ENCODE measurements around the gene CD82. TPM values are rescaled to one million over a fixed set of nuclear protein-coding genes. Genes with fewer than 3 reads are reported as not detected.
"Not testable (repeated sequence)": the region's sequence is repeated elsewhere in the genome, so short reads cannot be mapped to it uniquely, and the experiment has no call there.

Gene CD82
- total and polyA plus RNA-seq, 2 donors from 2014 or later, result 59.3 to 94.4 TPM

DNA sequence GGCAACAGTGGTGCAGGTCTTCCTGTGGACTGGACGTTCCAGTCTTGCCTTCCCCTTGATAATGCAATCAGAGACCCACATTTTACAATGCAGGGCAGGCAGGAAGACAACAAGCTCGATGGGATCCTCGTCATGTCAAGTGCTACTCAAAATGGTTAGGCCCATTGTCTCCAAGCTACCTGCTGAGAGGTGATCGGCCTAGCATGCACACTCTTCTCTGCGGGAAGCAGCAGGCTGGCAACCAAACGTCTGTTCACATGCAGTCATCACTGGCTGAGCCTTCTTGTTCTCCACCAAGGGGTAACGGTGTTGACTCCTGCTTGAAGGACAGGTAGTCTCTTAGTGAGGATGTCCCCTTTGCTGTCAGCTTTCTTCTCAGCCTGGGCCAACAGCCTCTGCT is 25.5 kb upstream of the CD82 start:
- Histone ChIP-seq H3K36me3 (ENCODE audit: control insufficient read depth in 2 of 3, insufficient read depth in 3 of 3, low read length in 3 of 3) (no peaks in the 10 kb centered on the region), H3K9ac (ENCODE audit: low read length in 3 of 3) (no peak overlapping the region), H3K4me1 (ENCODE audit: control insufficient read depth in 2 of 3, insufficient read depth in 2 of 3, low read depth in 1 of 3, low read length in 3 of 3) (peaks cover 0 to 3% (median 0%) of the 10 kb centered on the region in 3 donors), H3K9me3 (ENCODE audit: control insufficient read depth in 2 of 3, insufficient read depth in 1 of 3, low read length in 3 of 3) (no peaks in the 10 kb centered on the region), H3K27ac (ENCODE audit: low read depth in 2 of 2, low read length in 2 of 2) (no peak overlapping the region), H3K4me3 (ENCODE audit: low read length in 3 of 3) (no peak overlapping the region), H3K27me3 (ENCODE audit: control insufficient read depth, insufficient read depth, low read length) (no peaks in the 10 kb centered on the region)
- FAIRE-seq, result no peak
- intact Hi-C loops (cut with DNase I), result loop anchor here (5.0 to 10.0 kb wide), 2 partner anchors 253 to 425 kb away; no protein-coding TSS in a partner anchor
- TF ChIP-seq, protein P1, sequence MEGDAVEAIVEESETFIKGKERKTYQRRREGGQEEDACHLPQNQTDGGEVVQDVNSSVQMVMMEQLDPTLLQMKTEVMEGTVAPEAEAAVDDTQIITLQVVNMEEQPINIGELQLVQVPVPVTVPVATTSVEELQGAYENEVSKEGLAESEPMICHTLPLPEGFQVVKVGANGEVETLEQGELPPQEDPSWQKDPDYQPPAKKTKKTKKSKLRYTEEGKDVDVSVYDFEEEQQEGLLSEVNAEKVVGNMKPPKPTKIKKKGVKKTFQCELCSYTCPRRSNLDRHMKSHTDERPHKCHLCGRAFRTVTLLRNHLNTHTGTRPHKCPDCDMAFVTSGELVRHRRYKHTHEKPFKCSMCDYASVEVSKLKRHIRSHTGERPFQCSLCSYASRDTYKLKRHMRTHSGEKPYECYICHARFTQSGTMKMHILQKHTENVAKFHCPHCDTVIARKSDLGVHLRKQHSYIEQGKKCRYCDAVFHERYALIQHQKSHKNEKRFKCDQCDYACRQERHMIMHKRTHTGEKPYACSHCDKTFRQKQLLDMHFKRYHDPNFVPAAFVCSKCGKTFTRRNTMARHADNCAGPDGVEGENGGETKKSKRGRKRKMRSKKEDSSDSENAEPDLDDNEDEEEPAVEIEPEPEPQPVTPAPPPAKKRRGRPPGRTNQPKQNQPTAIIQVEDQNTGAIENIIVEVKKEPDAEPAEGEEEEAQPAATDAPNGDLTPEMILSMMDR (IDR thresholded peaks at IDR 0.05; ENCODE audit: borderline replicate concordance, extremely low read depth, insufficient read depth), result no peak
- DNase-seq, result no peak

DNA sequence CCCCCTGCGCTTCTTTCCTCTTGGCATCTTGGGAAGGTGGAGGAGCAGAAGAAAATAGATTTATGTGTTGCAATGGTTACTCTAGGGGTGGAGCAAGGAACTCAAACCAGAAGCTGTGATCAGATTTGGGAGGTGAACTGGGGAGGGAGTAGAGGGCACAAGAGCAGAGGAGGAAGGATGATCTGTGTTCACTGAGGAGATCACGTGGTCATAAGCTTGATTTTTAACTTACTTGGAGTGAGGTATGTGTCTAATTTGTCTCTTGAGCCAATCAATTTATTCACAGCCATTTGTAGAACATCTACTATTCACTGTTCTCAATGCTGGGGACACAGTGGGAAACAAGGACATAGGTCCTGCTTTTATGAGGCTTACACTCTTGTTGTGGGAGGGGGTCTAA is 24.8 kb upstream of the CD82 start:
- FAIRE-seq (no peak), DNase-seq (no peak)
- no peaks in the 10 kb centered on the region for H3K9me3 ChIP-seq (ENCODE audit: control insufficient read depth in 2 of 3, insufficient read depth in 1 of 3, low read length in 3 of 3)
- no peak overlapping the region for H3K27ac ChIP-seq (ENCODE audit: low read depth in 2 of 2, low read length in 2 of 2)
- no peaks in the 10 kb centered on the region for H3K36me3 ChIP-seq (ENCODE audit: control insufficient read depth in 2 of 3, insufficient read depth in 3 of 3, low read length in 3 of 3)
- TF ChIP-seq, protein P1 (IDR thresholded peaks at IDR 0.05; ENCODE audit: borderline replicate concordance, extremely low read depth, insufficient read depth), result no peak
- no peaks in the 10 kb centered on the region for H3K27me3 ChIP-seq (ENCODE audit: control insufficient read depth, insufficient read depth, low read length)
- no peak overlapping the region for H3K9ac ChIP-seq (ENCODE audit: low read length in 3 of 3)
- intact Hi-C loops (cut with DNase I), result no loop called here
- no peak overlapping the region for H3K4me3 ChIP-seq (ENCODE audit: low read length in 3 of 3)
- H3K4me1 ChIP-seq (ENCODE audit: control insufficient read depth in 2 of 3, insufficient read depth in 2 of 3, low read depth in 1 of 3, low read length in 3 of 3), result peaks cover 0 to 3% (median 0%) of the 10 kb centered on the region in 3 donors

DNA sequence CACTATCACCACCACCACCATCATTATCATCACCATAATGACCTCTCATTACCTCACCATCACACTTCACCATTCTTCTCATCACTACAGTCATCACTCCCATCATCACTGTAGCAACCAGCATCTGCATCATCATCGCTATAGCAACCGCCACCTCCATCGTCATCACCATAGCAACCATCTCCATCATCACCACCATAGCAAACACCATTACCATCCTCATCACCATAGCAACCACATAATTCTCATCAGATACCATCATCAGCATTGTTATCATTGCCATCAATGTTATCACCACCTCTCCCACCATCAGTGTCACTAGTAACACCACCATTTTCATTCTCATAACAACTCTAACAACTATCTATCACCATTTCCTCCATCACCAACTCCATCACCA is 23.1 kb upstream of the CD82 start:
- DNase-seq (no peak), FAIRE-seq (no peak)
- Histone ChIP-seq H3K4me3 (ENCODE audit: low read length in 3 of 3) (no peak overlapping the region), H3K9me3 (ENCODE audit: control insufficient read depth in 2 of 3, insufficient read depth in 1 of 3, low read length in 3 of 3) (no peaks in the 10 kb centered on the region), H3K9ac (ENCODE audit: low read length in 3 of 3) (no peak overlapping the region), H3K27ac (ENCODE audit: low read depth in 2 of 2, low read length in 2 of 2) (no peak overlapping the region), H3K4me1 (ENCODE audit: control insufficient read depth in 2 of 3, insufficient read depth in 2 of 3, low read depth in 1 of 3, low read length in 3 of 3) (peaks cover 0 to 3% (median 0%) of the 10 kb centered on the region in 3 donors), H3K36me3 (ENCODE audit: control insufficient read depth in 2 of 3, insufficient read depth in 3 of 3, low read length in 3 of 3) (no peaks in the 10 kb centered on the region), H3K27me3 (ENCODE audit: control insufficient read depth, insufficient read depth, low read length) (no peaks in the 10 kb centered on the region)
- intact Hi-C loops (cut with DNase I), result no loop called here
- TF ChIP-seq, protein P1 (IDR thresholded peaks at IDR 0.05; ENCODE audit: borderline replicate concordance, extremely low read depth, insufficient read depth), result no peak

DNA sequence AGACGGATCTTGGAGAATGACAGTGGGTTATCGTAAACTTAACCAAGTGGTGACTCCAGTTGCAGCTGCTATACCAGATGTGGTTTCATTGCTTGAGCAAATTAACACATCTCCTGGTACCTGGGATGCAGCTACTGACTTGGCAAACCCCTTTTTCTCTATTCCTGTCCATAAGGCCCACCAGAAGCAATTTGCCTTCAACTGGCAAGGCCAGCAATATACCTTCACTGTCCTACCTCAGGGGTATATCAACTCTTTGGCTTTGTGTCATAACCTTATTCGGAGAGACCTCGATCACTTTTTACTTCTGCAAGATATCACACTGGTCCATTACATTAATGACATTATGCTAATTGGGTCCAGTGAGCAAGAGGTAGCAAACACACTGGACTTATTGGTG is 18.5 kb upstream of the CD82 start:
- FAIRE-seq; H3K27me3 ChIP-seq (ENCODE audit: control insufficient read depth, insufficient read depth, low read length); H3K9me3 ChIP-seq (ENCODE audit: control insufficient read depth in 2 of 3, insufficient read depth in 1 of 3, low read length in 3 of 3); H3K4me3 ChIP-seq (ENCODE audit: low read length in 3 of 3); H3K27ac ChIP-seq (ENCODE audit: low read depth in 2 of 2, low read length in 2 of 2); H3K9ac ChIP-seq (ENCODE audit: low read length in 3 of 3); H3K4me1 ChIP-seq (ENCODE audit: control insufficient read depth in 2 of 3, insufficient read depth in 2 of 3, low read depth in 1 of 3, low read length in 3 of 3); DNase-seq; intact Hi-C loops (cut with DNase I); H3K36me3 ChIP-seq (ENCODE audit: control insufficient read depth in 2 of 3, insufficient read depth in 3 of 3, low read length in 3 of 3): not testable (repeated sequence)

DNA sequence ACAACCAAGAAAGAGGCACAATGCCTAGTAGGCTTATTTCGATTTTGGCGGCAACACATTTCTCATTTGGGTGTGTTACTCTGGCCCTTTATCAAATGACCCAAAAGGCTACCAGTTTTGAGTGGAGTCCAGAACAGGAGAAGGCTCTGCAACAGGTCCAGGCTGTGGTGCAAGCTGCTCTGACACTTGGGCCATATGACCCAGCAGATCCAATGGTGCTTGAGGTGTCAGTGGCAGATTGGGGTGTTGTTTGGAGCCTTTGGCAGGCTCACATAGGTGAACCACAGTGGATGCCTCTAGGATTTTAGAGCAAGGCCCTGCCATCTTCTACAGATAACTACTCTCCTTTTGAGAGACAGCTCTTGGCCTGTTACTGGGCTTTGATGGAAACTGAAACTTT is 17.9 kb upstream of the CD82 start:
- H3K27ac ChIP-seq (ENCODE audit: low read depth in 2 of 2, low read length in 2 of 2); H3K4me3 ChIP-seq (ENCODE audit: low read length in 3 of 3); intact Hi-C loops (cut with DNase I); H3K4me1 ChIP-seq (ENCODE audit: control insufficient read depth in 2 of 3, insufficient read depth in 2 of 3, low read depth in 1 of 3, low read length in 3 of 3); FAIRE-seq; H3K27me3 ChIP-seq (ENCODE audit: control insufficient read depth, insufficient read depth, low read length); H3K9me3 ChIP-seq (ENCODE audit: control insufficient read depth in 2 of 3, insufficient read depth in 1 of 3, low read length in 3 of 3); H3K9ac ChIP-seq (ENCODE audit: low read length in 3 of 3); H3K36me3 ChIP-seq (ENCODE audit: control insufficient read depth in 2 of 3, insufficient read depth in 3 of 3, low read length in 3 of 3); DNase-seq: not testable (repeated sequence)

All from kidney (tissue), 14 donors.